Measurements from ENCODE around the gene MRPL43.

The MRPL43 gene

GRCh38 chr10:101005361-101005760, 18.1 kb upstream of the MRPL43 start:
- in situ Hi-C loops (cut with MboI; ENCODE audit: low sequenced_read_pairs) = no loop called here

- in situ Hi-C loops (cut with MboI; ENCODE audit: low sequenced_read_pairs) = no loop called here
These were observed 16.4 kb upstream of the MRPL43 start for GRCh38 chr10:101003639-101004206.

- in situ Hi-C loops (cut with MboI; ENCODE audit: low sequenced_read_pairs) = no loop called here
These were observed 15.2 kb upstream of the MRPL43 start for GRCh38 chr10:101002456-101002855.

- in situ Hi-C loops (cut with MboI; ENCODE audit: low sequenced_read_pairs) = no loop called here
These were observed 14.3 kb upstream of the MRPL43 start for GRCh38 chr10:101001659-101002035.

- in situ Hi-C loops (cut with MboI; ENCODE audit: low sequenced_read_pairs) = no loop called here
These were observed 13.8 kb upstream of the MRPL43 start for GRCh38 chr10:101000915-101001658.

DNA sequence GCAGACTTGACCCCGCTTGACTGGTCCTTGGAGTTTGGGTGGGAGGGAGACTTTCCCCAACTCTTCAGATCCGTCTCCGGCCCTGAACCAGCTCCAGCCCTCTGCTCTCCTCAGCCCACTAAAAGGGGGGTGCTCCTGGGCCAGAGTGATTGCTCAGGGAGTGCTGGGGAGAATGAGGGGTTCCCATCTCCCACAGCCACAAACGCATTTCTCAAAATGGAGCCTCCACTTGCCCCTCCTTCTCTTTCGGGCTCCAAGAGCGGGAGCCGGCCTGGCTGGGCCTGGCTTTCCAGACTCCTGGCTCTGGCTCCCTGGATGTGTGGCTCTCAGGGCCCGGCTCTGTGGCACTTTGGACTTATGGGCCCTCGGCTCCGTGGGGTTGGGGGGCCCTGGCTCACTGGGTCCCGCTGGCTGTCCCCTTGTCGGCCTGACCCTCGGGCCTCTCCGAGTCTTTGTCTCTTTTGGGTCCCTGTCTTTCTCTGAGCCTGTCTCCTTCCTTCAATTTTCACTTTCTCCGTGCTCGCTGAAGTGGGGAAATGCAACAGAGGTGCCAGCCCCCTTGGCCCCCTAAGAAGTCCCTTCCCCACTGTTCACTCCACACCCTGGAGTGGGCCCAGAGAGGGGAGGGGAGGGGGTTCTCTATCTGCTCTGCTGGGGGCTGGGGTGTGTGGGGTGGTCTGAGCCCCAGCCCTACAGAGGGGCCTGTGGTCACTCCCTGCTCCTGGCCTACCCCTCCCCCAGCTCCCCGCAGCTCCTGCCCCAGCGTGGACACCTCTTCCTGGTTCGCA, 13.0 kb upstream of the MRPL43 start:
- in situ Hi-C loops (cut with MboI; ENCODE audit: low sequenced_read_pairs) = no loop called here

- in situ Hi-C loops (cut with MboI; ENCODE audit: low sequenced_read_pairs) = no loop called here
These were observed 12.4 kb upstream of the MRPL43 start, which contains the start of gene LZTS2 for GRCh38 chr10:100999742-101000126. Gene LZTS2 (plus strand): TSS chr10:100999808. CDS start chr10:101002539, 2,731 bp downstream.

GRCh38 chr10:100998991-100999741, 11.9 kb upstream of the MRPL43 start:
- in situ Hi-C loops (cut with MboI; ENCODE audit: low sequenced_read_pairs) = no loop called here

GRCh38 chr10:100998183-100998990, 11.1 kb upstream of the MRPL43 start:
- in situ Hi-C loops (cut with MboI; ENCODE audit: low sequenced_read_pairs) = no loop called here

DNA sequence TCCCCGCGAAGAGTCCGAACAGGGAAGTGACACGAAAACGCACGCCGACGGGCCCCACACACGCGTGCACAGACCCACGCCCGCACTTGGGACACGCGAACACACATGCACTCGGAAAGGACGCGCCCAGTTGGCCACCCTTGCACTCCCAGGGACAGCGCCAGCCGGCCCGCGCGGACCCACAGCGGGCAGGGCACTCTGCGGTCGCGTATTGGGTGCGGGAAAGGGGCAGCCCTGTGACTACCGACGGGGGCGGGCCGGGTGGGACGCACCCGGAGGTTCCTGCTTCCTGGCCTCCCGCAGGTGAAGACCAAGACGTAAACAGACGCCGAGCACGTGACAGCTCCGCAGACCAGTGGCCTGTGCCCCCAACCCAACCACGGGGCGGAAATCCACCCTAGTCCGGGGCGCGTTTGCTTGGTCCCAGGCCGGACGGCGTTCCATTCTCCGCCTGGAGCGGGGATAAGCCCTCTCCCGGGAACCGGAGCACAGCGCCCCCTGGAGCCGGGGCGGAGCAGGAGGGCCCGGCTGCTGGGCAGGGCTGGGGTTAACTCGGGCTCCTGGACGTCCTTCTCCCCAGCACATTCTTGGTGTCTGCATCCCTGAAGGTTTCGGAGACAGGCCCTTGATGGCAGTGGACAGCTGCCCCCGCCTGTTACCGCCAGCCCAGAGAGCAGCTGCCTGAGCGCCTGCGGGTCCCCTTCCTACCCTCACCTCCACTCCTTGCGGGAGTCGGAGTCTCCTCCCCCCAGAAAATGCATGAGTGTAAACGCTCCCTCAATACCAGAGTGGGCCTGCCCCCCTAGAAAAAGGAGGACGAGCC, 10.3 kb upstream of the MRPL43 start:
- in situ Hi-C loops (cut with MboI; ENCODE audit: low sequenced_read_pairs) = no loop called here

GRCh38 chr10:100996678-100997359, 9.5 kb upstream of the MRPL43 start:
- in situ Hi-C loops (cut with MboI; ENCODE audit: low sequenced_read_pairs) = no loop called here

DNA sequence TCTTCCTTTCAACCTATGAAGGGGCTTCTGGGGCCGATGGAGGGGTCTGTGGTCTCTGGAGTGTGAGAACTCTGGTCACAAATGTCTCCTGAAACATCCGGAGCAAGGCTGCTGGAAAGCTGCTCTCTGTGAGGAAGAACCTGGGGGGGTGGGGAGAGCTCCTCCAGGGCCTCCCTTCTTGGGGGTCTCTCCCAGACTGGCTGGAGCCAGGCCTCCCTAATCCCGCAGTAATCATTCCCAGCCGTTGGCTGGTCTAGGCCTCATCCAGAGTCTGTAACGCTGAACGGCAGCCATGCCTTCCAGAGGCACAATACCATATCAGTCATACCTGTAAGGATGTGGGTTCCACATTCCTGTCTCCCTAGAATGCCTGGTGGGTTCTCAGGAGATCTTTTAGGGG, 7.9 kb upstream of the MRPL43 start:
- in situ Hi-C loops (cut with MboI; ENCODE audit: low sequenced_read_pairs) = no loop called here

DNA sequence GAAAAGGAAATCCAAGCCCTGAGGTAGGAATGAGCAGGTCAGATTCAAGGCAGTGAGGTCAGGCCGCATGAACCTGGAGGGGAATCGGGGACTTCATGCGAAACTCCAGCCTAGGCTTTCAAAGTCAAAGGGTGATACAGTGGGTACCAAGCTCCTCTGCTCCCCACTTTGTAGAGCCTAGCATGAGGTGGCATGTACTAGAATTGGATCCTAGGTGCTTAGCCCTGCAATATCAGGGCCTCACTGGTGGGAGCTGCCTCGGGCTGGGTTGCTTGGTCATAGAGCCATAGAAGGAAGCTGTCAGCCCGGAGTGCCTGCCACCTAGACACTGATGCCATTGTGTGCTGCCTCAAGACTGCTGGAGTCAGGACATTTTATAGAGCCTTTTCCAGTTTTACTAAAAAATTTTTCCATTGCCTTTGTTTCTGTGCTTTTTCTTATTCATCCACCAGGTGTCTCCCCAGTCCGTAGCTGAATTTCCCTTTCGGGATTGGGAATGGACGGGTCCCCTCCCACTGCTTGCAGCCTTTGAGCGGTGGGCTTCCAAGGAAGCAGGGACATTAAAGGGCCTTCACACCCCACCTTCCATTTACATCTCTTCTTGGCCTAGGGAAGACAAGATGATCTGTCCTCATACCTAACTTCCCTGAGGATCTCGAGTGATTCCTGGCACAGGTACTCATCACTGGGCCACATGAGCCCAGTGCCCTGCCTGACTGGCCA, 6.8 kb upstream of the MRPL43 start:
- in situ Hi-C loops (cut with MboI; ENCODE audit: low sequenced_read_pairs) = no loop called here

DNA sequence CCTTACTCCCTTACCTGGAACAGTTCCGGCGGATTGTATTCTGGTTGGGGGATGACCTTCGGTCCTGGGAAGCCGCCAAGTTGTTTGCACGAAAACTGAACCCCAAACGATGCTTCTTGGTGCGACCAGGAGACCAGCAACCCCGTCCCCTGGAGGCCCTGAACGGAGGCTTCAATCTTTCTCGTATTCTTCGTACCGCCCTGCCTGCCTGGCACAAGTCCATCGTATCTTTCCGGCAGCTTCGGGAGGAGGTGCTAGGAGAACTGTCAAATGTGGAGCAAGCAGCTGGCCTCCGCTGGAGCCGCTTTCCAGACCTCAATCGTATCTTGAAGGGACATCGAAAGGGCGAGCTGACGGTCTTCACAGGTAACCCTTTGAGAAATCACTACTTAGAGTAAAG, 1.8 kb upstream of the MRPL43 start:
- in situ Hi-C loops (cut with MboI; ENCODE audit: low sequenced_read_pairs) = no loop called here

DNA sequence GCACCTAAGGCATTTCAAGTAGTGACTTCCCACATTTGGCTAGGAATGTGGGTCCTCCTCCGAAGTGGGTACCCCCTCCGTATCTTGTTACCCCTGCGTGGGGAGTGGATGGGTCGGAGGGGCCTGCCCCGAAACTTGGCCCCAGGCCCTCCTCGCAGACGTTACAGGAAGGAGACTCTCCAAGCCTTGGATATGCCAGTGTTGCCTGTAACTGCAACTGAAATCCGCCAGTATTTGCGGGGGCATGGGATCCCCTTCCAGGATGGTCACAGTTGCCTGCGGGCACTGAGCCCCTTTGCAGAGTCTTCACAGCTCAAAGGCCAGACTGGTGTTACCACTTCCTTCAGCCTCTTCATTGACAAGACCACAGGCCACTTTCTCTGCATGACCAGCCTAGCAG, 869 bp upstream of the MRPL43 start:
- in situ Hi-C loops (cut with MboI; ENCODE audit: low sequenced_read_pairs) = no loop called here

DNA sequence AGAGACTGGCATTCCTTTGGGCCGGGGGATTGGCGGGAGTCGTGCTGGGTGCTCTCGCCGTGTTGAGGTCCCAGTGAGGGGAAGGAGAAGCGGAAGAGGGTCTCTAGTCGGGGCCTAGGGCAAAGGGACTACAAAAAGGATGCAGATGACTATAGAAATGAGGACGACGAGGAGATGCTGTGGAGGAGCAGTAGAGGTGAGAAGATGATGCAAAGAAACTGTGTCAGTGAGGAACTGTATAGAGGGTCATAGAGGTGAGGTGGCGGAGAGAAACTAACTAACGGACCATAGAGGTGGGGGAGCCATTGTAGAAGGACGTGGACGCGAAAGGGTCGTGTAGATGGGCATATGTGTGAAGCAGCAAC, 370 bp upstream of the MRPL43 start:
- in situ Hi-C loops (cut with MboI; ENCODE audit: low sequenced_read_pairs) = no loop called here

DNA sequence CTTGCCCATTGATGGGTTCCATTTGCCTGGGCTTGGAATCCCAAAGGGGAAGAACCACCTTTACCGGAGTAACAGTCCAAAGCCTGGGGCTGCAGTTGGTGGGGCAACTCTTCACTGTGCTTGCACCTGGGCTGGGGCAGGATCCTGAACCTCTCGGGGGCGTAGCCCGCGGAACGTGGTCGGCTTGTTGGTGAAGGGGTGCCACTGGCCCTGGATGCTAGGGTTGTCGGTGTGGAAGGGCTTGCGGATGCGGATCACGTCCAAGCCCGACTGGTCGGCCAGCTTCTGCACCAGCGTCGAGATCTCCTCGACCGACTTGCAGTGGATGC, 710 bp downstream of the MRPL43 start:
- in situ Hi-C loops (cut with MboI; ENCODE audit: low sequenced_read_pairs) = no loop called here

DNA sequence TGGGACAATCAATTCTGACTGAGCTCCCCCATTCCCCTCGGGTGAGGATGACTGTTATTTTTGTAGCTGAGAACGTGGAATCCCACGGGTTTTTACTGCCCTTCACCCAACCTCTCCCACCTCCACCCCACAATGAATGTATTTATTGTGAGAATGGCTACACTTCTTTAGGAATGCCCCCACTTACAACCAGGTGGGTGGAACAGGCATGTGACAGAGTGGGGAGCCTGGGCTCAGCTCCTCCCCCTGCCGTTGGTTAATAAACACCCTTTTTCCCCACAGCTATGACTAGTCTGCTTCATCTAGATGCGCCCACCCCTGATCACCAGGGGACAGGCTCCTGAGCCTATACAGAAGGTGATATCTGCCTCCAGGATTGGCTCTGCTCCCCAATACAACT, 2.0 kb downstream of the MRPL43 start:
- in situ Hi-C loops (cut with MboI; ENCODE audit: low sequenced_read_pairs) = no loop called here

Measured in HL-60/S4 (cell line).